Mesodermal cell (in vitro differentiated cells): Measurements from ENCODE around the gene WDR90.
A peak's percentile ranks its signal among the peaks of the same experiment; 100 is the strongest.

Experiments used
- H3K27ac ChIP-seq: 2 replicates; pipeline ENCODE4 v1.7.0; 2013; ENCODE audit warnings: mild to moderate bottlenecking, low read depth, low read length, moderate library complexity; ENCODE audit not compliant: severe bottlenecking
- H3K36me3 ChIP-seq: 2 replicates; pipeline ENCODE4 v1.7.1; 2013; ENCODE audit warnings: mild to moderate bottlenecking, low read length, moderate library complexity; ENCODE audit not compliant: control insufficient read depth, insufficient read depth
- H3K4me1 ChIP-seq: one replicate; pipeline ENCODE4 v1.7.1; 2013; ENCODE audit warnings: mild to moderate bottlenecking, low read length; ENCODE audit not compliant: insufficient read depth, control insufficient read depth, poor library complexity, severe bottlenecking
- H3K4me3 ChIP-seq: 2 replicates; pipeline ENCODE4 v1.7.0; 2013; ENCODE audit warnings: low read length, control low read depth, mild to moderate bottlenecking; ENCODE audit not compliant: insufficient read depth, poor library complexity, severe bottlenecking; ENCODE audit errors: extremely low read depth
- H3K9me3 ChIP-seq: 2 replicates; pipeline ENCODE4 v1.7.1; 2013; ENCODE audit warnings: mild to moderate bottlenecking, low read length, moderate library complexity; ENCODE audit not compliant: control insufficient read depth
- WGBS, 2 experiments: methylation state at CpG; one replicate each; pipeline ENCODE4 v1.1.5; 2013; ENCODE audit warnings: missing lambda C conversion rate in 2 of 2; ENCODE audit not compliant: insufficient coverage in 2 of 2; 5-methylcytosine and 5-hydroxymethylcytosine counted together

WDR90 gene

GRCh38 chr16:695355-696089 lies 46.4 kb downstream of the WDR90 start:
- WGBS, 2 experiments, result 11 to 12% methylated on average over 69 of the region's 71 CpGs
- H3K9me3 ChIP-seq, result no peaks in the 10 kb centered on the region
- no peak overlapping the region for H3K27ac ChIP-seq
- H3K36me3 ChIP-seq, result no peaks in the 10 kb centered on the region
- H3K4me1 ChIP-seq, result peaks cover 13% of the 10 kb centered on the region
- H3K4me3 ChIP-seq, result no peak overlapping the region

GRCh38 chr16:698911-699671 lies 49.9 kb downstream of the WDR90 start:
- Histone ChIP-seq H3K9me3 (no peaks in the 10 kb centered on the region), H3K4me3 (no peak overlapping the region), H3K27ac (no peak overlapping the region), H3K4me1 (peaks cover 13% of the 10 kb centered on the region), H3K36me3 (no peaks in the 10 kb centered on the region)
- 72 to 76% methylated on average over 18 to 19 of the region's 19 CpGs for WGBS, 2 experiments

GRCh38 chr16:700684-701584 lies 51.8 kb downstream of the WDR90 start:
- Histone ChIP-seq H3K27ac (no peak overlapping the region), H3K4me1 (no peaks in the 10 kb centered on the region), H3K36me3 (no peaks in the 10 kb centered on the region), H3K4me3 (no peak overlapping the region), H3K9me3 (no peaks in the 10 kb centered on the region)
- 4 to 7% methylated on average over 55 to 65 of the region's 76 CpGs for WGBS, 2 experiments

GRCh38 chr16:702341-702740 lies 53.2 kb downstream of the WDR90 start:
- no peaks in the 10 kb centered on the region for H3K36me3 ChIP-seq
- H3K4me3 ChIP-seq, result no peak overlapping the region
- H3K27ac ChIP-seq, result no peak overlapping the region
- 81 to 85% methylated on average over 19 of the region's 19 CpGs for WGBS, 2 experiments
- H3K4me1 ChIP-seq, result no peaks in the 10 kb centered on the region
- no peaks in the 10 kb centered on the region for H3K9me3 ChIP-seq

- H3K36me3 ChIP-seq, result no peaks in the 10 kb centered on the region
- WGBS, 2 experiments, result 78 to 83% methylated on average over 10 to 12 of the region's 12 CpGs
- no peak overlapping the region for H3K27ac ChIP-seq
- H3K4me1 ChIP-seq, result no peaks in the 10 kb centered on the region
- H3K4me3 ChIP-seq, result no peak overlapping the region
- no peaks in the 10 kb centered on the region for H3K9me3 ChIP-seq
Observed at GRCh38 chr16:703406-703805, 54.2 kb downstream of the WDR90 start.

GRCh38 chr16:704047-704446 lies 54.9 kb downstream of the WDR90 start:
- H3K27ac ChIP-seq, result no peak overlapping the region
- no peaks in the 10 kb centered on the region for H3K4me1 ChIP-seq
- no peaks in the 10 kb centered on the region for H3K9me3 ChIP-seq
- no peaks in the 10 kb centered on the region for H3K36me3 ChIP-seq
- WGBS, 2 experiments, result 64 to 86% methylated on average over 2 to 7 of the region's 7 CpGs
- no peak overlapping the region for H3K4me3 ChIP-seq

GRCh38 chr16:704552-705380 lies 55.6 kb downstream of the WDR90 start:
- 20 to 25% methylated on average over 39 to 47 of the region's 50 CpGs for WGBS, 2 experiments
- H3K27ac ChIP-seq, result no peak overlapping the region
- peak overlapping the region; percentile 12 for H3K4me3 ChIP-seq
- H3K9me3 ChIP-seq, result no peaks in the 10 kb centered on the region
- no peaks in the 10 kb centered on the region for H3K36me3 ChIP-seq
- peaks cover 1% of the 10 kb centered on the region for H3K4me1 ChIP-seq

GRCh38 chr16:705431-706188 lies 56.4 kb downstream of the WDR90 start, which contains the start of gene FBXL16:
Gene FBXL16 (minus strand): TSS chr16:705801. CDS start chr16:697405, 8,396 bp downstream.
- WGBS, 2 experiments, result 1% methylated on average over 31 to 60 of the region's 115 CpGs
- no peaks in the 10 kb centered on the region for H3K9me3 ChIP-seq
- H3K36me3 ChIP-seq, result no peaks in the 10 kb centered on the region
- H3K27ac ChIP-seq, result no peak within 1 kb of the TSS
- peaks cover 9% of the 10 kb centered on the region for H3K4me1 ChIP-seq
- peak within 1 kb of the TSS; percentile 14 for H3K4me3 ChIP-seq

GRCh38 chr16:706189-707061 lies 57.3 kb downstream of the WDR90 start:
- no peak overlapping the region for H3K4me3 ChIP-seq
- 6 to 8% methylated on average over 28 to 45 of the region's 49 CpGs for WGBS, 2 experiments
- H3K27ac ChIP-seq, result no peak overlapping the region
- H3K4me1 ChIP-seq, result peaks cover 11% of the 10 kb centered on the region
- no peaks in the 10 kb centered on the region for H3K9me3 ChIP-seq
- no peaks in the 10 kb centered on the region for H3K36me3 ChIP-seq
